Hematopoietic multipotent progenitor cell treated with erythropoietin and hydrocortisone succinate and interleukin-3 and kit ligand, for 17 days (in vitro differentiated cells): ENCODE data around the gene PLXNA1.

ENCODE experiments used
- DNase-seq: peaks from one replicate; pipeline ENCODE4 v3.0.0-alpha.2; 2015; ENCODE audit warnings: low spot score

The PLXNA1 gene

DNA sequence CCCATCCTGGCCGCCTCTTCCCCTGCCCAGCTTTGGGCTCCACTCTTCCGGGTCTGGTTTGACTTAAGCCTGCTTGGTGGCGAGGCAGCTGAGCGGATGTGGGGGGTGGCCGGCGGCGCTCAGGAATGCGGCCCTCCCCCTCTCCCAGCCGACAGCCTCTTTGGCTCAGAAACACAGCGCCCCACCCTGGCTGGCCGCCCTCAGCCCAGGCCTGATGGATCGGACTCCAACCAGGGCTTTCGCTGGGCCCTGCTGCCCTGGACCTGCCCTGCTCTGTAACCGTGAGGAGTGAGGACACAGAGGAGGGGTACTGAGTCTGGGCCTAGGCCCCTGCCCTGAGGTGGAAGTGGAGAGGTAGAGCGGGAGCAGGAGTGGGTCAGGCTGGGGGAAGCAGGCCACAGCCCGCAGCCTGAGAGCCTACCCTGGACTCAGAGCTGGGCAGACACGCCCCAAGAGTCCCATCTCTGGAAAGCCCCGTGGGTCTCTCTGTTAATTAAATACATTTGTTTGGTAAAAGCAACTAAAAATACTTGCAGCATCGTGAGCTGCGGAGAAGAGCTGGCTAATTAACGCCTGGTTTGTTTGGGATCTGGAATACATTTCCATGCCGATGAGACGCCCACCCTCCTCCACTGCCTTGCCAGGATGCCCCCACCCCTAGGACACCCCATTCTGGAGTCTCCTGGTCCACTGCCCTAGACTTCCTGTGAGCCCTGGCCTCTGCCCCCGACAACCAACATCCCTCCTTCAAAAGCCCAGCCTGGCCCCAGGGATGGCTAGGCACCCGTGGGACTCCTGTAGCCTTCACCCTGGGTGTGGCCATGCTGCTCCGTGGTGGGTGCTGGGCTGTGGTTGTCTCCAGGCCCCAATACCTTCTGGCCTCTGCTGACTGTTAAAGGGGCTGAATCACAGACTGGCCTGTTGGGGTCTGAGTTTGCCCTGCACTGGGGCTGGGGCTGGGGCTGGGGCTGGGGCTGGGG lies 19.6 kb downstream of the PLXNA1 start:
- no peak for DNase-seq

DNA sequence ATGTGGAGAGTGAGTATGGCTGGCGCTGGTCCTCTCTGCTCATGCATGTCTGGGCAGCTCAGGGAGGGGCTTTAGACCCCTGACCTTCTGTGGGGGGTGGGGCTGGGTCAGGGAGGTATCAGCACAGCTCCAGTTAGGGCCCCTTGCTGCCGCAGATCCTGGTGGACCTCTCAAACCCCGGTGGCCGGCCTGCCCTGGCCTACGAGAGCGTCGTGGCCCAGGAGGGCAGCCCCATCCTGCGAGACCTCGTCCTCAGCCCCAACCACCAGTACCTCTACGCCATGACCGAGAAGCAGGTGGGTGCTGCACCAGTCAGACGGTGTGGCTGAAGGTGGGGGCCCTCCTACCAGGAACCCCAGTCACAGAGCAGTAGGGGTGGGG lies 20.2 kb downstream of the PLXNA1 start:
- DNase-seq, result no peak

DNA sequence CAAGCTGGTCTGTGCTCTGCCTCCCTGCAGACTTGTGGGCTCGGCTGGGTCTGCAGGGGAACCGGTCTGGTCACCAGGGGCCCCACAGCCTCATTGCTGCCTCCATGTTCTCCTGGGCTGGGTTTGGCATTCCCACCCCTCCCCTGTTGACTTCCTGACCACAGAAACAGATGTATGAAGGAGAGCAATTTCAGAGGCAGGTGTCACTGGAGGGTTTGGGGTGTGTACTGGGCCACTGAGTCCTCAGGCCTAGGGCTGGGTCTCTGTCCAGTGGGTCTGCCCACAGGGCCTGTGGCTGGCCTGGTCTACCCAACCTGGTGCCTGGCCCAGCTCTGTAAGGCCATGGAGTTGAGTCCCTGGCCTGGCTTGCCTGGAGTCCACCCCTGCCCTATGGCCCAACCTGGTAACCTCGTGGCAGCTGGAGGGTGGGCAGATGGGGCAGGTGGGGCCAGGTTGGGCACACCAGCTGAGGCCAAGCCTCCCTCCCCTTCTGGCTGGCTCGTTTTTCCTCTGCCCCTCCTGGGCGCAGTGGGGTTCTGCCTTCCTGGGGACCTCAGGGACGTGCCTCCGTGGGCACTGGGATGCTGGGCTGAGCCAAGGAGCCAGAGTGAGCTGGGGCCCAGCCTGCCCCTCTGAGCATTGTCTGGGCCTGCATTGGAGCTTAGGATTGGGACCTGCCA lies 20.8 kb downstream of the PLXNA1 start:
- no peak for DNase-seq

DNA sequence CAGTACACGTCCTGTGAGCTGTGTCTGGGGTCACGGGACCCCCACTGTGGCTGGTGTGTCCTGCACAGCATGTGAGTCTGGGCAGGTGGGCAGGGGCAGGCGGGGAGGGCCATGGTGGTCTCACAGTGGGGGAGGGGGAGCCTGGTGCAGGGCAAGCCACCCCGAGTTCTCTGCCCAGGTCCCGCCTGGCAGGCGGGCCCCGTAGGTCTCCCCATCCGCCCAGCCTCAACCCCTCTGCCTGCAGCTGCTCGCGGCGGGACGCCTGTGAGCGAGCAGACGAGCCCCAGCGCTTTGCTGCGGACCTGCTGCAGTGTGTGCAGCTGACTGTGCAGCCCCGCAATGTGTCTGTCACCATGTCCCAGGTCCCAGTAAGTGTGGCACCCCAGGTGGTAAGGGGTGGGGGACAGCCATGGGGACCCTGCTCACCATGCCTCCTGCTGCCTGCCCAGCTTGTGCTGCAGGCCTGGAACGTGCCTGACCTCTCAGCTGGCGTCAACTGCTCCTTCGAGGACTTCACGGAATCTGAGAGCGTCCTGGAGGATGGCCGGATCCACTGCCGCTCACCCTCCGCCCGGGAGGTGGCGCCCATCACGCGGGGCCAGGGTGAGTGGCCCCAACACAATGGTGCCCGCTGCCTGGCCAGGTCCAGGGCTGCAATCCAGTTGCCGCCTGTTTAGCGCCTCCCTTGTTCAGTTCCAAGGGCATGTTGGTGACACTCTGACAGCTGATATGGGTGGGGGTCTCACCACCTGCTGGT lies 21.9 kb downstream of the PLXNA1 start:
- DNase-seq, result no peak

DNA sequence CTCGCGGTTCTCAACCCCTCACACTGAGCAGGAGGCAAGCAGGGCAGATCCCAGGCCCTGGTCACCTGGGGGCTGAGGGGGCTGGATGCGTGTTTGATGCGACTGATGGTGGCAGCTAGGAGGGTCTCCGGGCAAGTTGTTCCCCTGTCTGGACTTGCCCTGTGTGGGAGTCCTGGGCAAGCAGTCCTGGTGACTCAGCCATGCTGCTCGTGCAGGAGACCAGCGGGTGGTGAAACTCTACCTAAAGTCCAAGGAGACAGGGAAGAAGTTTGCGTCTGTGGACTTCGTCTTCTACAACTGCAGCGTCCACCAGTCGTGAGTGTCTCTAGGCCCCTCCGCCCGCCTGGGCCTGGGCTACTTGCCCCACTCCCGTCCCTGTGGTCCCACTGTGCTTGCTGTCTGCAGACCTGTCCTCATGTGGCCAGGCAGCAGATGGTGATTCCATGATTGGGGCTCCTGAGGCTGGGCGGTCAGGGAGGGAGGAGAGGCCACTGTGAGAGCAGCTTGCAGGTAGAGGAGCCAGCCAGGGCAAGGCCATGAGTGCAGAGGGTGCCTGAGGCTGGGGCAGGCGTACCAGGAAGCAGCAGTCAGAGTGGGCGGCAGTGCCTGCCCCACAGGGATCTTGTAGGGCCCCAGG lies 23.1 kb downstream of the PLXNA1 start:
- DNase-seq, result no peak

DNA sequence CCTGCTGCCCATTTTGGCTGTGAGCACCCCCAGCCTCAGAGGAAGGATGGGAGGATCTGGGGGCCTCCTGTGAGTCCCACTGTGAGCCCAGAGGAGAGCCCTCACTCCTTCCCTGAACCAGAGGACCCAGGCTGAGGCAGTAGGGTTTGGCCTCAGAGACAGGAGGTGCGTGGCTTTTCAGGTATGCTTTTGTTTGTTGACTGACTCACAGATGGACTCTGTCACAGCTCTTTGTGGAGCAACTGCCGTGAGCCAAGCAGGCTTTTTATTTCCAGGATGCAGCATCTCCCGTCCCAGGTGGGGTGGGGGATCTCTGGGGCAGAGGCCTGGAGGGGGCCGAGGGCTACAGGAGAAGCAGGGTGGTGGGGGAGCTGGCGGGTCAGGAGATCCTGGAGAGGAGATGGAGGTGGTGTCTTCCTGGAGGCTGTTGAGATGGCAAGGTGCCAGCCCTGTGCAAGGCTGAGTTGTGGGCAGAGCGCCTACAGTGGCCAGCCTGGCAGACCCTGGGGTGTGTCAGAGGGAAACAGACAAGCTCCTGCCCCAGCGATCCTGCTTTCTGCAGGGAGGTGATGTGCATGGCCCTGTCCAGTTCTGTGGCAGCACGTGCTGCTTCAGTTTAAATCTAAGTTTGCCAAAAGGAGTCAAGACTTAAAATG lies 24.0 kb downstream of the PLXNA1 start:
- DNase-seq, result no peak

DNA sequence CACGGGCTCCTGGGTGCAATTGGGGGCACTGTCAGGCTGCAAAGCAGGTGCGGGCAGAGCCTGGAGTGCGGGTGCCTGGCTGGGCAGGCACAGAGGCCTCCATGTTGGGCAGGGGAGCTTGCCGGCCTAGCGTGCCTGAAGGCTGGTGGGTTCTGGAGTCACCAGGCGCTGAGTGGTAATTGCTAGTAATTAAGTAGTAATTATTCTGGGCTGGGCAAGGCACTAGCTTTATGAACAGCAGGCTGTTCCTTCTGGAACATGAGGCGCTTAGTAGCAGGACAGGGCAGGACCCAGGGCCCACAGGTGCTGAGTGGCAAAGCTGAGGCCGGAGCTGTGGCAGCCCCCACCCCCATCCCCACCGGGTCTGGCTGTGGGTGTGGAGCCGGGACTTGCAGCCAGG lies 25.3 kb downstream of the PLXNA1 start:
- no peak for DNase-seq

DNA sequence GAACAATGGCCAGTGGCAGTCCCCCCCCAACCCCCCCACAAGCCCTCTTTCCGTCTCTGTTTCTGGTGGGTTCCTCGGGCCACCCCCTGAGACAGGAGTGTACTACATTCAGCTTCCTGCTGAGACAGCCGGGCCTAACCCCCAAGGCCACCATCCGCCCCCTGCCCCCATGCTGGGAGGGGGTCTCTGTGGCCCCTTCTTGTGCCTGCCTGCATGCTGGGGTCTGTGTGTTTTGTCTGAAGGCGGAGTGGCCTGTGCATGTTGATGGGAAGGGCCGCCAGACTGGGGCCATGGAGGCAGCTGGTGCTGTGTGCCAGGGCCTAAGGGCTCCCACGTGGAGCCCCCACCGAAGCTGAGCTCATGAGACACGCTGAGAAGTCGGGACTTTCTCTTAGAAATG lies 26.6 kb downstream of the PLXNA1 start:
- DNase-seq, result no peak

DNA sequence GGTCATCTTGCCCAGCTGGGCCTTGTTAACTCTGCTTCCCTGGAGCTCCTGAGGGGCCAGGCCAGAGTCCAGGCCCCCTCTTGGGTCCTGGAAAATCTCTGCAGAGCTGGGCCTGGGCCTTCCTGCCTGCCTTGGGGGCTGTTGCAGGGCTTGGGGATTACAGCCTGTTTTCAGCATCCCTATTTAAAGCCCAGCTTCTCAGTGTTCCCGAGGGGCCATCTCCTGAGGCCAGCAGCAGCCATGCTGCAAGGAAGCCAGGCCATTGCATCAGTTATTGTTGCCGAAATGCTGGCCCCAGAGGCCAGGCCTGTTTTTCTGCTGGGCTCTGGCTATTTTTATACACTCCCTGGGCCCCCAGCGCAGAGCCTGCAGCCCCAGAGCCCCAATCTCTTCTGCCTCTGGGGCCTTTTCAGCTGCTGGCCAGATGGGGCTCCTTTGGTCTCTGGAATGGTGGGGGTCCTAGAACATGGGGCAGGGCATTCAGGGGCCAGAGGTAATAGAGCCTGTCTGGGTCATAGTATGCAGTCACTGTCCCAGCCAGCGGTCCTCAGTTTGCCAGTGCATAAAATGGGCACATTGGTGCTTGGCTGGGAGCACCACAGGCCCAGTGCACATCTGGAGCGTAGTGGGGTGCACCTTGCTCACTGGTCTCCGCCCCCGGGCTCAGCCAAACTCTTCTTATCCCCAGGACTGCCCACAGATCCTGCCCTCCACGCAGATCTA lies 28.5 kb downstream of the PLXNA1 start:
- no peak for DNase-seq

DNA sequence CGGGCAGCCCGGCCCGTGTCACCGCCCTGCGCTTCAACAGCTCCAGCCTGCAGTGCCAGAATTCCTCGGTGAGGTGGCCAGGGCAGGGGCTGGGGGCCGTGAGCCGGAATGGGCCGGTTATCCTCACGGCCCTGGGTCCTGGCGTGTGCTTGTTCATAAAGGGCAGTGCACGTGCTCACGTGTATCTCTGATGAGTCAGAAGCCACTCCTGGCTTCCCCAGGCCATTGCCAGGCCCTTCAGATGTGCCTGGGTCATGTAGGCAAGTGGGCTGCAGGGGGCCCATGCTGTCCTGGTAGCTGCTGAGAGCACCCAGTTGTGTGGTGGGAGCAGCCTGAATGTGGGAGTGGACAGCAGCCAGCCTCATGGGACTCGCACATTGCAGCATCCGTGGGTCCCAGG lies 29.2 kb downstream of the PLXNA1 start:
- no peak for DNase-seq

DNA sequence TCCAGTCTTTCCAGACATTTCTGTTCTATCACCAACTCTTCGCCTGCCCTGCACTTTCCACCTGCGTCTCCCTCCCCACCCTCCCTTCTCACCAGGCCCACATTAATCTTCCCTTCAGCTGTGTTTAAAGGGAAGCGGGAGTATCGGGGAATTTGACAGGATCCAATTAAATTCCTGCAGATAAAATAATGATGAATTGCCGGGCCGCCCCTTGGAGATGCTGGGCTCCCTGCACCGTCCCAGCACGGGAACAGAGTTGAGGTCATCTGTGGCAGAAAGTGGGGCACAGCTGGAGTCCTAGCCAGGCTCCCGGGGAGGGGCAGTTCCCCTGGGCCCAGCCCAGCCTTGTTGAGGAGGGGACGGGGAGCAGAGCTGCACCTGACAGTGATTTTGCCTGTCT lies 30.3 kb downstream of the PLXNA1 start:
- DNase-seq, result no peak

DNA sequence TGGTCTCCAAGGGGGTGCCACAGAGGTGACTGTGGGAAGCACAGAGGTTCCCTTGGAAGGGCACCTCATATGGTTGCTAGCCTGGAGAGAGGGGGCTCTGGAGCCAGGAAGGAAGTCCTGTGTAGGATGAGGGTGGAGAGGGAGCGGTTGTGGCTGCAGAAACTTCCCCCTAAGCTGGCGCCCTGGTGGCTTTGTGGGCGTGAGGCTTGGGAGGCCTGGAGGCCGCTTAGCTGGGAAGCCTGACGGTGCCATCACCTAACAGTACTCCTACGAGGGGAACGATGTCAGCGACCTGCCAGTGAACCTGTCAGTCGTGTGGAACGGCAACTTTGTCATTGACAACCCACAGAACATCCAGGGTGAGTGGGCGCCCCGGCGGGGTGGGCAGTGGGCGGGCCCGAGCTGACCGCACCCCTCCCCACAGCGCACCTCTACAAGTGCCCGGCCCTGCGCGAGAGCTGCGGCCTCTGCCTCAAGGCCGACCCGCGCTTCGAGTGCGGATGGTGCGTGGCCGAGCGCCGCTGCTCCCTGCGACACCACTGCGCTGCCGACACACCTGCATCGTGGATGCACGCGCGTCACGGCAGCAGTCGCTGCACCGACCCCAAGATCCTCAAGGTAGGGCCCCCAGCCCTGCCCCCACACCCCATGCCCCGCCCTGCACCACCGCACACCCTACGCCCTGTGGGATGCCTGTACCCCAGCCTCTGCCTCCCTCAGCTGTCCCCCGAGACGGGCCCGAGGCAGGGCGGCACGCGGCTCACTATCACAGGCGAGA lies 31.0 kb downstream of the PLXNA1 start:
- no peak for DNase-seq

DNA sequence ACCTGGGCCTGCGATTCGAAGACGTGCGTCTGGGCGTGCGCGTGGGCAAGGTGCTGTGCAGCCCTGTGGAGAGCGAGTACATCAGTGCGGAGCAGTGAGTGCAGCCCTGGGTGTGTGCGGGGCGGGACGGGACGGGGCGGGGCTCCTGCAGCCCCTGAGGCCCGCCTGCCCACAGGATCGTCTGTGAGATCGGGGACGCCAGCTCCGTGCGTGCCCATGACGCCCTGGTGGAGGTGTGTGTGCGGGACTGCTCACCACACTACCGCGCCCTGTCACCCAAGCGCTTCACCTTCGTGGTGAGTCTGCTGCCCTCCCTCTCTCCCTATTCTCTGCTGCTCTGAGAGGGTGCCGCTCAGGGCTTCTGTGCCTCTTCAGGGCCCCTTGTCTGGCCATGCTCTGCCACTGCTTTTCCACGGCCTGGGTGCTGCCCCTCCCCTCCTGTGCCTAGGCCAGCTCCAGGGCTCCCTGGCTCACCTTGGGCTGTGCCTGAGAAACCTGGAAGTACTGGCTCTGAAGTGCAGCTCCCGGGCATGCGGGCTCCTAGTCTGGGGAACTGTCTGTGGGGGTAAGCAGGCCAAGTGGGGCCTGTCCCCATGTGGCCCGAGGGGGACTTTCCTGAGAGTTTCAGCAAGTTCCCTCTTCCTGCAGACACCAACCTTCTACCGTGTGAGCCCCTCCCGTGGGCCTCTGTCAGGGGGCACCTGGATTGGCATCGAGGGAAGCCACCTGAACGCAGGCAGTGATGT lies 31.8 kb downstream of the PLXNA1 start:
- no peak for DNase-seq

DNA sequence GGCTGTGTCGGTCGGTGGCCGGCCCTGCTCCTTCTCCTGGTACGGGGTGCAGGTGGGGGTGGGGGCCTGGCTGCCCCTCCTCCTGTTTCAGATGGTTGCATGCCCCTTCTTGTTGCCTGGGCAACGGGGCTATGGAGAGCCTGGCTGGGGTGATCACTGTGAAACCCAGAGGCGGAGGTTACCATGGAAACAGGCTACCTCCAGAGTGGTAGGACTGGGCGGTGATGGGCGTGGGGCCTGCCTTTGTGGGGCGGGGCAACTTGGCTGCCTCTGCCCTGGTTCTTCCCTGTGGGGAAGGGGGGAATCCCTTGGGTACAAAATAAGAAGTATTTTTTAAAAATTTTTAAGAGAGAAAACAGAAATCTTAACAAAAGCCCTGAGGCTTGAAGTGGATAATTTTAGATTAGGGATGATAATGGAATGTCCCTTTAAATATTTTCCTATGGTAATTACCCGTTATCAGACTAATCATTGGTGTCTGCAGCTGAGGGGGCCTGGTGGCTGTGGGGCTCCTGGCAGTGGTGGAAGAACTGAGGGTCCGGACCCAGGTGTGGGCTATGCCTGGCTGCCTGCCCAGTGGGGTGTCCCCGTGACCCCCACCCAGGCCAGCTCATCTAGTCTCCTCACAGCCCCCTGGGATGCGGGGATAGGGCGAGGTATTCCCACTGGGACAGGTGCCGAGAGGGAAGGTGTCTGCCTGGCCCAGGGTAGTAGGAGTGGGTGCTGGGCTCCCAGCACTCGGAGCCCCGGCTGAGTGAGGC lies 32.5 kb downstream of the PLXNA1 start:
- peak; percentile 9 for DNase-seq

DNA sequence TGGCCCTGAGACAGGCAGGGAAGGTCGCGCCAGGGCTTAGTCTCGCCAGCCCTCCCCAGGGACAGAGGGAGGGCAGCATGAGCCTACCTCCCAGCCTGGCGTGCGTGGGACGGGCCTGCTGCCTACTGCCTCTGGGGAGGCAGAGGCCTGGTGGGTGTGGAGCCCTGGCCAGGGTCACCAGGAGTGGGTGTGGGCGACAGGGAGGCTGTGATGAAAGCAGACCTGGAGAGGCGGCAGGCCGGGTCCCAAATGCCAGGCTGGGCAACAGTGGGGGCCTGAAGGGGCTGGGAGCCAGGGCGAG lies 33.1 kb downstream of the PLXNA1 start:
- DNase-seq, result no peak

DNA sequence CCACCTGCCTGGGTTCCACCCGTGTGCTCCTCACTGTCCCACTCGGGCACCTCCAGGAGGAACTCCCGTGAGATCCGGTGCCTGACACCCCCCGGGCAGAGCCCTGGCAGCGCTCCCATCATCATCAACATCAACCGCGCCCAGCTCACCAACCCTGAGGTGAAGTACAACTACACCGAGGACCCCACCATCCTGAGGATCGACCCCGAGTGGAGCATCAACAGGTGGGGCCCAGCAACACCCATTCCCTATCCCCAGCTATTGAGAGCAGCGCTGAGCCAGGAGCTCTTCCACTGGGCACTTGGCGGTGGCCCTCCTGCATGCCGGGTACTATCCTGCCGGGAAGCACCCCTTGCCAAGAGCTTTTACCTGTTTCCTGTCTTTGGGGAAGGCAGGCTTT lies 33.5 kb downstream of the PLXNA1 start:
- no peak for DNase-seq

DNA sequence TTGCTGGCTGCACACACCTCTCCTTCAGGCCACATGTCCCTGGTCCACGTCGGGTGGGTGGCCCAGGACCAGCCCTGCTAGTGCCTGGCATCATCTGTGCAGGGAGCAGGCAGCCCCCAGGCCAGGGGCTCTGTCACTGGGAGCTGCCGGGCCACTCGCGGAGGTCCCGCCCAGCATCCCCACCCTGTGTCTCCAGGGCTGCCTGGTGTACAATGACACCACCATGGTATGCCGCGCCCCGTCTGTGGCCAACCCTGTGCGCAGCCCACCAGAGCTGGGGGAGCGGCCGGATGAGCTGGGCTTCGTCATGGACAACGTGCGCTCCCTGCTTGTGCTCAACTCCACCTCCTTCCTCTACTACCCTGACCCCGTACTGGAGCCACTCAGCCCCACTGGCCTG lies 34.3 kb downstream of the PLXNA1 start:
- DNase-seq, result no peak

DNA sequence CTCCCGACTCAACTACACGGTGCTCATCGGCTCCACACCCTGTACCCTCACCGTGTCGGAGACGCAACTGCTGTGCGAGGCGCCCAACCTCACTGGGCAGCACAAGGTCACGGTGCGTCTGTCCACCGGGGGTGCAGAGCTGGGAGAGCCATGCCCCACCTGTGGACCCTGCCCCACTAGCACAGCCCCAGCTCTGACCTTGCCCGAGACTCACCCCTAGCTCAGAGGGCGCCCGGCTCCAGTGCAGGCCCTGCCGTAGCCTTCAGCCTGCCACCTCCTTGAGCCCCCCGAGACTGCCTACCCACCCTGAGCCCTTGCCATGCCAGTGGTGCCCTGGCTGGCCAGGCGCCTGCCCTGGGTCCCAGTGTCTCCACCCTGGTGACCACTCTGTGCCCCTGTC lies 34.9 kb downstream of the PLXNA1 start:
- no peak for DNase-seq

DNA sequence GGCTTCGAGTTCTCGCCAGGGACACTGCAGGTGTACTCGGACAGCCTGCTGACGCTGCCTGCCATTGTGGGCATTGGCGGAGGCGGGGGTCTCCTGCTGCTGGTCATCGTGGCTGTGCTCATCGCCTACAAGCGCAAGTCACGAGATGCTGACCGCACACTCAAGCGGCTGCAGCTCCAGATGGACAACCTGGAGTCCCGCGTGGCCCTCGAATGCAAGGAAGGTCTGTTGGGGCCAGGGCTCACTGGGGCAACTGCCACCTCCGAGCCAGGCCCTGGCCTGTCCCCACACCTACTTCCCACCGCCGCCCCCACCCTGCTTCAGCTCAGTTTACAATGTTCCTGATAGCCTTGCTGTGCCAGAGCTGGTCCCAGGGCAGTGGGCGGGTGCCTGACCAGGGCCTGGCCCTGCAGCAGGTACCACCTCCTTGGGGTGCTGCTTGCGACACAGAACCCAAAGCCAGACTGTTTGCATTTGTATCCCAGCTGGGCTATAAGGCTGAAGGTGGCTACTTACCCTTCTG lies 35.5 kb downstream of the PLXNA1 start:
- no peak for DNase-seq
